A549 (cell line): ENCODE results near the gene GNAT3. TPM values are rescaled to one million over a fixed set of nuclear protein-coding genes. Genes with fewer than 3 reads are reported as not detected.

Experiments
- ATAC-seq, 2 experiments: fragments of 200-7000 bp in 1 of 2; fragments of >200 bp in 1 of 2; cut with Nextera tagmentation in 1 of 2; cut with Tn5 transposase in 1 of 2; 3 replicates each; pipeline versions ENCODE4 v1.8.0 to v1.9.1; 2018 to 2020; ENCODE audit warnings: mild to moderate bottlenecking in 1 of 2, moderate library complexity in 1 of 2
- CTCF ChIA-PET: fragments of 300-600 bp; sonication (Branson Sonifier 250); formaldehyde crosslinking; extraction: SDS; loops from one replicate; lab custom pipeline; 2021; ENCODE audit warnings: antibody characterized with exemption, inconsistent platforms; lab: Yijun Ruan, JAX
- POLR2A ChIA-PET: fragments of 350-600 bp; formaldehyde crosslinking; extraction: SDS; loops from one replicate; lab custom pipeline; 2021; ENCODE audit warnings: antibody characterized with exemption, inconsistent platforms; lab: Yijun Ruan, JAX
- DNase-seq, 2 experiments: peaks; one replicate each; pipeline versions ENCODE4 v3.0.0 to v3.0.0-alpha.2; 2011 to 2016; ENCODE audit warnings: low read depth in 1 of 2, low spot score in 1 of 2
- FAIRE-seq: peaks from 2 replicates; lab custom pipeline; 2011; peaks lifted over from hg19 to GRCh38; lab: Jason Lieb, UNC
- H3K27ac ChIP-seq, 2 experiments: fragments of >200 bp; sonication (Bioruptor Twin); formaldehyde crosslinking; 3 replicates each; pipeline ENCODE4 v1.5.1; 2016 to 2017
- H3K4me1 ChIP-seq: fragments of >200 bp; sonication (Bioruptor Twin); formaldehyde crosslinking; 3 replicates; pipeline ENCODE4 v1.6.1; 2016
- H3K4me2 ChIP-seq: fragments of >200 bp; sonication (Bioruptor Twin); formaldehyde crosslinking; 3 replicates; pipeline ENCODE4 v1.6.1; 2016
- H3K4me3 ChIP-seq: fragments of >200 bp; sonication (Bioruptor Twin); formaldehyde crosslinking; 3 replicates; pipeline ENCODE4 v1.5.1; 2016
- H3K9me3 ChIP-seq: fragments of >200 bp; sonication (Bioruptor Twin); formaldehyde crosslinking; 3 replicates; pipeline ENCODE4 v1.6.1; 2016
- CBX2 ChIP-seq: fragments of 200-600 bp; sonication (generic); IDR thresholded peaks from 2 replicates; pipeline ENCODE4 v1.6.1; 2016; ENCODE audit warnings: low read depth, mild to moderate bottlenecking, borderline replicate concordance
- CHD2 ChIP-seq: fragments of 150-350 bp; IDR thresholded peaks from 2 replicates; pipeline ENCODE4 v1.6.1; 2014; ENCODE audit warnings: low read length; ENCODE audit not compliant: partially characterized antibody
- CHD4 ChIP-seq: fragments of 200-600 bp; sonication (generic); IDR thresholded peaks from 2 replicates; pipeline ENCODE4 v1.6.1; 2016; ENCODE audit warnings: antibody characterized with exemption, mild to moderate bottlenecking, borderline replicate concordance
- EHF ChIP-seq: fragments of 250-450 bp; sonication (Bioruptor Pico); IDR thresholded peaks from 2 replicates; pipeline ENCODE4 v1.5.0; 2020; ENCODE audit warnings: mild to moderate bottlenecking
- EHMT2 ChIP-seq: fragments of 200-600 bp; sonication (generic); IDR thresholded peaks from 2 replicates; pipeline ENCODE4 v1.6.1; 2016; ENCODE audit warnings: antibody characterized with exemption, low read depth, mild to moderate bottlenecking, moderate library complexity
- EP300 ChIP-seq, 2 experiments: fragments of >200 bp; sonication (Bioruptor Twin); formaldehyde crosslinking; IDR thresholded peaks; 2 replicates in 1 of 2; 3 replicates in 1 of 2; pipeline ENCODE4 v1.6.1; 2016 to 2017
- ESRRA ChIP-seq: fragments of 150-350 bp; IDR thresholded peaks from 2 replicates; pipeline ENCODE4 v1.6.1; 2014; ENCODE audit warnings: mild to moderate bottlenecking, low read length, borderline replicate concordance
- FOSB ChIP-seq: fragments of 250-450 bp; sonication (Bioruptor Pico); IDR thresholded peaks from 2 replicates; pipeline ENCODE4 v1.5.0; 2020; ENCODE audit warnings: mild to moderate bottlenecking, moderate library complexity
- FOXS1 ChIP-seq: fragments of 250-450 bp; sonication (Bioruptor Pico); IDR thresholded peaks from 2 replicates; pipeline ENCODE4 v1.5.0; 2020; ENCODE audit warnings: mild to moderate bottlenecking, moderate library complexity
- JUNB ChIP-seq: fragments of >200 bp; sonication (Bioruptor Twin); formaldehyde crosslinking; IDR thresholded peaks from 2 replicates; pipeline ENCODE4 v1.6.1; 2016
- MAFK ChIP-seq: fragments of 450-650 bp; IDR thresholded peaks from 2 replicates; pipeline ENCODE4 v1.6.1; 2014; ENCODE audit not compliant: partially characterized antibody
- MYC ChIP-seq: IDR thresholded peaks from 2 replicates; pipeline ENCODE4 v1.6.1; 2012; ENCODE audit warnings: mild to moderate bottlenecking, inconsistent platforms, low read length, improper control_type of control experiment, borderline replicate concordance
- NR3C1 ChIP-seq: fragments of >200 bp; sonication (Bioruptor Twin); formaldehyde crosslinking; IDR thresholded peaks from 3 replicates; pipeline ENCODE4 v1.6.1; 2017
- POLR2AphosphoS2 ChIP-seq: conservative IDR thresholded peaks from 2 replicates; pipeline ENCODE4 v1.6.1; 2012; ENCODE audit warnings: low read length, improper control_type of control experiment, inconsistent platforms
- RAD21 ChIP-seq, 2 experiments: fragments of >200 bp in 1 of 2; sonication (Bioruptor Twin) in 1 of 2; formaldehyde crosslinking in 1 of 2; IDR thresholded peaks in 1 of 2; conservative IDR thresholded peaks in 1 of 2; 2 replicates in 1 of 2; 3 replicates in 1 of 2; pipeline ENCODE4 v1.6.1; 2012 to 2018; ENCODE audit warnings: inconsistent platforms in 1 of 2
- RARB ChIP-seq: fragments of 250-450 bp; sonication (Bioruptor Pico); IDR thresholded peaks from 2 replicates; pipeline ENCODE4 v1.8.0; 2021; ENCODE audit warnings: mild to moderate bottlenecking, moderate library complexity
- RNF2 ChIP-seq: fragments of 200-600 bp; sonication (generic); IDR thresholded peaks from 2 replicates; pipeline ENCODE4 v1.6.1; 2016; ENCODE audit warnings: low read depth, mild to moderate bottlenecking, antibody characterized with exemption, moderate library complexity, borderline replicate concordance
- SMC3 ChIP-seq: fragments of >200 bp; sonication (Bioruptor Twin); formaldehyde crosslinking; IDR thresholded peaks from 3 replicates; pipeline ENCODE4 v1.6.1; 2018; ENCODE audit warnings: inconsistent platforms
- SREBF2 ChIP-seq: fragments of 450-650 bp; IDR thresholded peaks from 2 replicates; pipeline ENCODE4 v1.6.1; 2014; ENCODE audit warnings: mild to moderate bottlenecking, moderate library complexity
- TFCP2L1 ChIP-seq: fragments of 250-450 bp; sonication (Bioruptor Pico); IDR thresholded peaks from 2 replicates; pipeline ENCODE4 v1.5.0; 2021; ENCODE audit warnings: mild to moderate bottlenecking
- ZC3H11A ChIP-seq: fragments of 450-650 bp; IDR thresholded peaks from 2 replicates; pipeline ENCODE4 v1.6.1; 2014; ENCODE audit warnings: antibody characterized with exemption, mild to moderate bottlenecking
- ZFP36 ChIP-seq: fragments of 450-650 bp; IDR thresholded peaks from 2 replicates; pipeline ENCODE4 v1.6.1; 2014; ENCODE audit warnings: borderline replicate concordance; ENCODE audit not compliant: partially characterized antibody
- ZNF302 ChIP-seq: fragments of 250-450 bp; sonication (Bioruptor Pico); IDR thresholded peaks from 2 replicates; pipeline ENCODE4 v1.9.0; 2021; ENCODE audit warnings: inconsistent platforms, mild to moderate bottlenecking, moderate library complexity
- WGBS: methylation state at CpG from one replicate; pipeline ENCODE4 v1.1.6; 2017; ENCODE audit errors: missing lambda C conversion rate; 5-methylcytosine and 5-hydroxymethylcytosine counted together
- polyA plus RNA-seq, 4 experiments: library from polyadenylated mRNA; depleted of rRNA in 3 of 4; stranded (reverse); fragments of >200 nt; fragmentation: RNase III in 1 of 4; extraction: RNeasy Plus Mini Kit Qiagen cat#74134 plus additional on column Dnase treatment in 1 of 4; gene quantifications; 2 replicates in 3 of 4; 3 replicates in 1 of 4; pipeline ENCODE4 v1.2.3, GENCODE V29; 2011 to 2017
- TF ChIP-seq, protein P1 (sequence below): IDR thresholded peaks from 2 replicates; pipeline ENCODE4 v1.6.1; 2012
- TF ChIP-seq, protein P2 (sequence below): fragments of >200 bp; sonication (Bioruptor Twin); formaldehyde crosslinking; IDR thresholded peaks from 3 replicates; pipeline ENCODE4 v1.6.1; 2016
- TF ChIP-seq, protein P3 (sequence below): fragments of 450-650 bp; IDR thresholded peaks from 2 replicates; pipeline ENCODE4 v1.6.1; 2014; ENCODE audit warnings: antibody characterized with exemption
- TF ChIP-seq, protein P4 (sequence below): fragments of 200-600 bp; sonication (generic); IDR thresholded peaks from 2 replicates; pipeline ENCODE4 v1.6.1; 2016; ENCODE audit warnings: antibody characterized with exemption, mild to moderate bottlenecking, moderate library complexity

Gene GNAT3
- polyA plus RNA-seq, 2 of the 4 experiments (the other 2 are of a cell fraction) = not detected

DNA sequence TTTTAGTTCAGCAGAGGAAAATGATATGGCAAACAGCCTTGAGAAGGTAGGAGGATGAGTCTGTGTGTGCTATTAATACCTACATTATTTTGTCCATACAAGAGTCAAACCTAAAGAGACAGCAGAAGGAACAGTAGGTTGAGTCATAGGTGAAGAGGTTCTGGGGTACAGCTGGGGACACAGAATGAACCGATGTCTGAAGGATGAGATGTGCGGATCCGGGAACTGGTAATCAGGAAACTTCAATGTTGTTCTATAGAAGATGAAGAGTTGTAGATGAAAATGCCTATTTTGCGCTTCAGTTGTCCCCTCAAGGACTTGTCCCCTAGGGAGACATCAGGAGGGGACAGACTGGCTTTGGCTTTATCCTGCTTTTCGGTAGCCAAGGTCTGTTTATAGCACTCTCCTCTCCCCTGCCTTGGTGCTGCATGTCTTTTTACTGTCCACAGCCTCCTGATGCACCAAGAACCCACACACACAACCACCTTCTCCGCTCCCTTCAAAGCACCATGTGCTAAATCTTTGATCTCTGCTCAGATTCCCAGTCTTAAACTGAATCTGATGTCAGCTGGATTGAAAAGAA lies 94.6 kb downstream of the GNAT3 start (continued):
- TF ChIP-seq ESRRA = no peak

DNA sequence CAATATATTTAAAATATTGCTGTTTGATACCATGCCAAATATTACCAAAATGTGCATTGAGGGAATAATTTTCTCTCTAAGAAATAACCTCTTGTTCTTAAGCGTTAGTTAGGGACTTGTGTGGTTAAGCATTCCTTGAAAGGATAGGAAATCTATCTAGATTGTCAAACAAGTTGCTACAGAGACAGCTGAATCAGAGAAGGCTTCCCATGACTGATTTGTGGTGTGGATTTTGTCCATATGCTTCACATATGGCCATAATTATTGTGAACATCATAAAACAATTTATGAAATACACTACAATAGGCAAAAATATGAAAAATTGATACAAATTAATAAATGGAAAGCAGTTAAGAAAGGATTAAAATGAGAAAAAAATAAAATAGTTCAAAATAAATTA lies 96.3 kb downstream of the GNAT3 start:
- POLR2A ChIA-PET = no interaction called here
- no peaks in the 10 kb centered on the region for H3K9me3 ChIP-seq
- TF ChIP-seq POLR2AphosphoS2 (no peak), FOXS1 (CRISPR knock-in tag) (no peak), MAFK (no peak), SREBF2 (no peak), ZNF302 (CRISPR knock-in tag) (no peak), FOSB (no peak), ZC3H11A (no peak), EHF (CRISPR knock-in tag) (no peak), CHD2 (no peak), MYC (no peak)
- TF ChIP-seq, protein P1, sequence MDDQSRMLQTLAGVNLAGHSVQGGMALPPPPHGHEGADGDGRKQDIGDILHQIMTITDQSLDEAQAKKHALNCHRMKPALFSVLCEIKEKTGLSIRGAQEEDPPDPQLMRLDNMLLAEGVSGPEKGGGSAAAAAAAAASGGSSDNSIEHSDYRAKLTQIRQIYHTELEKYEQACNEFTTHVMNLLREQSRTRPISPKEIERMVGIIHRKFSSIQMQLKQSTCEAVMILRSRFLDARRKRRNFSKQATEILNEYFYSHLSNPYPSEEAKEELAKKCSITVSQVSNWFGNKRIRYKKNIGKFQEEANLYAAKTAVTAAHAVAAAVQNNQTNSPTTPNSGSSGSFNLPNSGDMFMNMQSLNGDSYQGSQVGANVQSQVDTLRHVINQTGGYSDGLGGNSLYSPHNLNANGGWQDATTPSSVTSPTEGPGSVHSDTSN = no peak
- TF ChIP-seq, all 56 proteins: peak for 0
- CTCF ChIA-PET = no interaction called here
- Histone ChIP-seq H3K4me3 (no peak overlapping the region), H3K4me1 (0 out of 3 replicates have a peak, but pooled peaks cover 3% of the 10 kb centered on the region), H3K4me2 (no peak overlapping the region), H3K27ac (no peak overlapping the region)
- FAIRE-seq (no peak), ATAC-seq (no peak), DNase-seq (no peak)
- 89% methylated on average over 1 of the region's 1 CpG for WGBS

DNA sequence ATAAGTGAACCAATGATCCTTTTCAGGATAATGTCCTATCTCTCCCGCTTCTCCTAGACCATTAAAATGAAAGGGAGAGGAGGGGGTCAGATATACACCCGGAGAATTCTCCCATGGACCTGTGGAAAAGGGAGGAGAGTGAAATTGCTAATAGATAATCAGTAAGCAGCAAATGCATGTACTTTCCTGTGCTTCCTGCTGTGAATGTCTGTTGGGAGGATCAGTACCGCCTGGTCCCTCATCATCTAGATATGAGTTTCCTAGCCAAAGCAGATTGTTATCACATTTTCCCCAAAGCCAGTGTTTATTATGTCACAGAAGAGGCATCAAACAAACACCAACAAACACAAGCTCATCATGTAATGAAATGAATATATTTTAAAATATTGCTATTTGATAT lies 96.8 kb downstream of the GNAT3 start:
- DNase-seq (no peak), FAIRE-seq (no peak), ATAC-seq (no peak)
- Histone ChIP-seq H3K9me3 (no peaks in the 10 kb centered on the region), H3K4me2 (no peak overlapping the region), H3K27ac (no peak overlapping the region), H3K4me1 (0 out of 3 replicates have a peak, but pooled peaks cover 3% of the 10 kb centered on the region), H3K4me3 (no peak overlapping the region)
- CTCF ChIA-PET = no interaction called here
- POLR2A ChIA-PET = no interaction called here
- TF ChIP-seq ZFP36 (no peak), RNF2 (no peak), RAD21 (conservative IDR thresholded peaks at IDR 0.05 in 1 of 2, IDR thresholded peaks at IDR 0.05 in 1 of 2) (no peak), SREBF2 (no peak), CHD4 (no peak)
- TF ChIP-seq, protein P2, sequence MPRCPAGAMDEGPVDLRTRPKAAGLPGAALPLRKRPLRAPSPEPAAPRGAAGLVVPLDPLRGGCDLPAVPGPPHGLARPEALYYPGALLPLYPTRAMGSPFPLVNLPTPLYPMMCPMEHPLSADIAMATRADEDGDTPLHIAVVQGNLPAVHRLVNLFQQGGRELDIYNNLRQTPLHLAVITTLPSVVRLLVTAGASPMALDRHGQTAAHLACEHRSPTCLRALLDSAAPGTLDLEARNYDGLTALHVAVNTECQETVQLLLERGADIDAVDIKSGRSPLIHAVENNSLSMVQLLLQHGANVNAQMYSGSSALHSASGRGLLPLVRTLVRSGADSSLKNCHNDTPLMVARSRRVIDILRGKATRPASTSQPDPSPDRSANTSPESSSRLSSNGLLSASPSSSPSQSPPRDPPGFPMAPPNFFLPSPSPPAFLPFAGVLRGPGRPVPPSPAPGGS = no peak
- 86% methylated on average over 3 of the region's 3 CpGs for WGBS

DNA sequence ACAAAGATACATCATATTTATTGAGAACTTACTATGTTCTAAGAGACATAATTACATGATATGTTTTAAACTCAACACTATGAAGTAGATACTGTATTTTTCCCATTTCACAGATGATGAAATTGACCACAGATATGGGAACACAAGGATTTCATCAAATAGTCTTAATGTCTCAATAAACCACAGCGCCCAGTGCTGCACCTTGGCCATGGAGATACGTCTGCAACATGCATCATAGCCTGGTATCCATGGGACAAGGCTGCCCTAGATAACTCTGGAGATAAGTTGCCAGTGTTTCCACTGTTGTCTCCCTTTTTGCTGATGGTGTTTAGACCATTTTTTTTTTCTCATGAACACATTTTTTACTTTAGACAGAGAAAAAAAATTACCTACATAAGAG lies 97.5 kb downstream of the GNAT3 start:
- FAIRE-seq = no peak
- no peak overlapping the region for H3K27ac ChIP-seq
- H3K9me3 ChIP-seq = no peaks in the 10 kb centered on the region
- no peak overlapping the region for H3K4me2 ChIP-seq
- 71% methylated on average over 2 of the region's 2 CpGs for WGBS
- H3K4me1 ChIP-seq = 0 out of 3 replicates have a peak, but pooled peaks cover 3% of the 10 kb centered on the region
- no peak for ATAC-seq
- CTCF ChIA-PET = no interaction called here
- TF ChIP-seq RARB (CRISPR knock-in tag) (no peak), SMC3 (no peak), JUNB (no peak), NR3C1 (no peak), EP300 (IDR thresholded peaks at IDR 0.05) (no peak), CBX2 (no peak), EHMT2 (no peak), TFCP2L1 (no peak), RAD21 (conservative IDR thresholded peaks at IDR 0.05 in 1 of 2, IDR thresholded peaks at IDR 0.05 in 1 of 2) (no peak)
- TF ChIP-seq, protein P3, sequence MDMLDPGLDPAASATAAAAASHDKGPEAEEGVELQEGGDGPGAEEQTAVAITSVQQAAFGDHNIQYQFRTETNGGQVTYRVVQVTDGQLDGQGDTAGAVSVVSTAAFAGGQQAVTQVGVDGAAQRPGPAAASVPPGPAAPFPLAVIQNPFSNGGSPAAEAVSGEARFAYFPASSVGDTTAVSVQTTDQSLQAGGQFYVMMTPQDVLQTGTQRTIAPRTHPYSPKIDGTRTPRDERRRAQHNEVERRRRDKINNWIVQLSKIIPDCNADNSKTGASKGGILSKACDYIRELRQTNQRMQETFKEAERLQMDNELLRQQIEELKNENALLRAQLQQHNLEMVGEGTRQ = no peak
- TF ChIP-seq, protein P4, sequence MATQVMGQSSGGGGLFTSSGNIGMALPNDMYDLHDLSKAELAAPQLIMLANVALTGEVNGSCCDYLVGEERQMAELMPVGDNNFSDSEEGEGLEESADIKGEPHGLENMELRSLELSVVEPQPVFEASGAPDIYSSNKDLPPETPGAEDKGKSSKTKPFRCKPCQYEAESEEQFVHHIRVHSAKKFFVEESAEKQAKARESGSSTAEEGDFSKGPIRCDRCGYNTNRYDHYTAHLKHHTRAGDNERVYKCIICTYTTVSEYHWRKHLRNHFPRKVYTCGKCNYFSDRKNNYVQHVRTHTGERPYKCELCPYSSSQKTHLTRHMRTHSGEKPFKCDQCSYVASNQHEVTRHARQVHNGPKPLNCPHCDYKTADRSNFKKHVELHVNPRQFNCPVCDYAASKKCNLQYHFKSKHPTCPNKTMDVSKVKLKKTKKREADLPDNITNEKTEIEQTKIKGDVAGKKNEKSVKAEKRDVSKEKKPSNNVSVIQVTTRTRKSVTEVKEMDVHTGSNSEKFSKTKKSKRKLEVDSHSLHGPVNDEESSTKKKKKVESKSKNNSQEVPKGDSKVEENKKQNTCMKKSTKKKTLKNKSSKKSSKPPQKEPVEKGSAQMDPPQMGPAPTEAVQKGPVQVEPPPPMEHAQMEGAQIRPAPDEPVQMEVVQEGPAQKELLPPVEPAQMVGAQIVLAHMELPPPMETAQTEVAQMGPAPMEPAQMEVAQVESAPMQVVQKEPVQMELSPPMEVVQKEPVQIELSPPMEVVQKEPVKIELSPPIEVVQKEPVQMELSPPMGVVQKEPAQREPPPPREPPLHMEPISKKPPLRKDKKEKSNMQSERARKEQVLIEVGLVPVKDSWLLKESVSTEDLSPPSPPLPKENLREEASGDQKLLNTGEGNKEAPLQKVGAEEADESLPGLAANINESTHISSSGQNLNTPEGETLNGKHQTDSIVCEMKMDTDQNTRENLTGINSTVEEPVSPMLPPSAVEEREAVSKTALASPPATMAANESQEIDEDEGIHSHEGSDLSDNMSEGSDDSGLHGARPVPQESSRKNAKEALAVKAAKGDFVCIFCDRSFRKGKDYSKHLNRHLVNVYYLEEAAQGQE = no peak
- TF ChIP-seq, all 56 proteins: peak for 0
- H3K4me3 ChIP-seq = no peak overlapping the region
- DNase-seq = no peak
- POLR2A ChIA-PET = no interaction called here
